Measurements from ENCODE around the gene BCL2L11. TPM values are rescaled to one million over a fixed set of nuclear protein-coding genes. Genes with fewer than 3 reads are reported as not detected.

The BCL2L11 gene
- total RNA-seq, 1 donor from 2014 or later = 11.4 TPM

DNA sequence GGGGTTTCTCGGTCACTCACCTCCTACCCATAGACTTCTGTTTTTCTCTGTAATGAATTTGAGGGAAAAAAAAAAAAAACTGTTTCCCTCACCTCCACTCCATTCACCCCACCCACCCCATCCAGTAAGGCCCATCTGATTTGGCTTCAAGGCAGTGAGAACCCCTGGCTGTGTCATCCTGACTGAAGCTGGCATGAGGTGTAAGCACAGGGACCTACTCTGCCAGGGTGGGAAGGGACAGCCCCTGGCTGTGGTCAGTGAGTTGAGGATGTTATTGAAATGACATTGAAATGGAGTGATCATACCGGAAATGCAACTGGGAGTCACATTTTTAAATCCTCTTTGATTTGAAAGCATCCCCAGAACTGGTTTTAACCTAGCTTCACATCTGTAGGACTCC, 19.1 kb upstream of the BCL2L11 start:
- Mint-ChIP-seq H3K27ac (ENCODE audit: unreplicated experiment) (no peak overlapping the region), H3K9me3 (ENCODE audit: low read depth) (no peaks in the 10 kb centered on the region), H3K4me3 (ENCODE audit: unreplicated experiment) (no peak overlapping the region), H3K4me1 (ENCODE audit: low read depth) (no peaks in the 10 kb centered on the region), H3K27me3 (ENCODE audit: low read depth) (peaks cover 2% of the 10 kb centered on the region), H3K36me3 (ENCODE audit: low read depth) (no peaks in the 10 kb centered on the region)
- TF ChIP-seq, protein P1, sequence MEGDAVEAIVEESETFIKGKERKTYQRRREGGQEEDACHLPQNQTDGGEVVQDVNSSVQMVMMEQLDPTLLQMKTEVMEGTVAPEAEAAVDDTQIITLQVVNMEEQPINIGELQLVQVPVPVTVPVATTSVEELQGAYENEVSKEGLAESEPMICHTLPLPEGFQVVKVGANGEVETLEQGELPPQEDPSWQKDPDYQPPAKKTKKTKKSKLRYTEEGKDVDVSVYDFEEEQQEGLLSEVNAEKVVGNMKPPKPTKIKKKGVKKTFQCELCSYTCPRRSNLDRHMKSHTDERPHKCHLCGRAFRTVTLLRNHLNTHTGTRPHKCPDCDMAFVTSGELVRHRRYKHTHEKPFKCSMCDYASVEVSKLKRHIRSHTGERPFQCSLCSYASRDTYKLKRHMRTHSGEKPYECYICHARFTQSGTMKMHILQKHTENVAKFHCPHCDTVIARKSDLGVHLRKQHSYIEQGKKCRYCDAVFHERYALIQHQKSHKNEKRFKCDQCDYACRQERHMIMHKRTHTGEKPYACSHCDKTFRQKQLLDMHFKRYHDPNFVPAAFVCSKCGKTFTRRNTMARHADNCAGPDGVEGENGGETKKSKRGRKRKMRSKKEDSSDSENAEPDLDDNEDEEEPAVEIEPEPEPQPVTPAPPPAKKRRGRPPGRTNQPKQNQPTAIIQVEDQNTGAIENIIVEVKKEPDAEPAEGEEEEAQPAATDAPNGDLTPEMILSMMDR (IDR thresholded peaks at IDR 0.05) = no peak
- no peak for DNase-seq (ENCODE audit: low spot score)

DNA sequence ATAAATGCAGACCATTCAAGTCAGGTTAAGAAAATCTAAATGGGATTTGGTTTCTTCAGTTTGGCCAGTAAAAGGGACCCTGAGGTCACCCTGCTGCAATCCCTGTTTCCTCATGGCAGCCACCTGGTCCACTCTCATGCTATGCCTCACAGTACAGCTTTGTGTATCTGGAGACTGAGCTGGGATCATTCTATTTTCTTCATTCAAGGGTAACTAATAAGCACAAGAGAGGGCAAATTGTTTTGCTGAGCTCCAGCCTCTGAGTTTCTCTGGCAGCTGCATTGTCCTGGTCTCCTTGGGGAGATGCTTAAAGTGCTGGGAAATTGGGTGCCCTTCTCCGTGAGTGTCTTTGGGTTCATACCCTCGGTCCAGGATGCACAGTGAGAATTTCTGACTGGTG, 18.5 kb upstream of the BCL2L11 start:
- no peaks in the 10 kb centered on the region for H3K9me3 Mint-ChIP-seq (ENCODE audit: low read depth)
- TF ChIP-seq, protein P1 (IDR thresholded peaks at IDR 0.05) = no peak
- no peaks in the 10 kb centered on the region for H3K36me3 Mint-ChIP-seq (ENCODE audit: low read depth)
- H3K27ac Mint-ChIP-seq (ENCODE audit: unreplicated experiment) = no peak overlapping the region
- no peak overlapping the region for H3K4me3 Mint-ChIP-seq (ENCODE audit: unreplicated experiment)
- no peaks in the 10 kb centered on the region for H3K4me1 Mint-ChIP-seq (ENCODE audit: low read depth)
- peaks cover 2% of the 10 kb centered on the region for H3K27me3 Mint-ChIP-seq (ENCODE audit: low read depth)
- DNase-seq (ENCODE audit: low spot score) = no peak

DNA sequence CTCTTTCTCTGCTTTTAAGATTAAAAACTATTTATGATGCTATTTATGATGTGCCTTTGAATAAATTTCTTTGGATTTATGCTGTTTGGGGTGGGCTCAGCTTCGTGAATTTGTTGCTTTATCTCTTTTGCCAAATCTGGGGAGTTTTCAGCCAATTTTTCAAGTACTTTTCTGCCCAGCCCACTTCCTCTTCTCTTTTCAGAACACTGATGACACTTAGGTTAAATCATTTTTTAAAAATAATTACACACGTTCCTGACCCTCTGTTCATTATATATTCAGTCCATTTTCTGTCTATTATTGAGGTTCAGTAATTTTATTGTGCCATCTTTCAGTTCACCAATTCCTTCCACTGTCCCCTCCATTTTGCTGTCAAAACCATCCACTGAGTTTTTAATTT, 14.8 kb upstream of the BCL2L11 start:
- Mint-ChIP-seq H3K36me3 (ENCODE audit: low read depth) (no peaks in the 10 kb centered on the region), H3K27ac (ENCODE audit: unreplicated experiment) (no peak overlapping the region), H3K4me3 (ENCODE audit: unreplicated experiment) (no peak overlapping the region), H3K9me3 (ENCODE audit: low read depth) (no peaks in the 10 kb centered on the region), H3K27me3 (ENCODE audit: low read depth) (peaks cover 2% of the 10 kb centered on the region), H3K4me1 (ENCODE audit: low read depth) (no peaks in the 10 kb centered on the region)
- DNase-seq (ENCODE audit: low spot score) = no peak
- TF ChIP-seq, protein P1 (IDR thresholded peaks at IDR 0.05) = no peak

DNA sequence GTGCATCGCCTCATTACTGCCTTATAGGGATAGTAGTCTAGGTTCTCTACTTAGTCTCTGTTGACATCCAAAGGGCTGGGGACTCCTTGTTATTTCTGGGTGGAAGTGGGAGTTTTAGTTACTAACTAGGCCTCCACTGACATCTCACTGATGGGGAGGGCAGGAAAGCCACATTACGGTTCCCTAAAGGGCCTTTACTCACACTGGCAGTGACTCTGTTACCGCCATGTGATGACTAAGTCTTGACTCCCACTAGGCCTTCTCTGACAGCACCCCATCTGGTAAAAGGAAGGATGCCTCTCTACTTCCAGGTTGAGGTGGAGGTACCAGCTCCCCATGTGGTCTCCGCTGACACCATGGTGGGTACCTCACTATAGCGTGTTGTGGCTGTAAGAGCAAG, 14.0 kb upstream of the BCL2L11 start:
- no peak for DNase-seq (ENCODE audit: low spot score)
- H3K27ac Mint-ChIP-seq (ENCODE audit: unreplicated experiment) = no peak overlapping the region
- H3K4me3 Mint-ChIP-seq (ENCODE audit: unreplicated experiment) = no peak overlapping the region
- H3K9me3 Mint-ChIP-seq (ENCODE audit: low read depth) = no peaks in the 10 kb centered on the region
- H3K4me1 Mint-ChIP-seq (ENCODE audit: low read depth) = no peaks in the 10 kb centered on the region
- no peaks in the 10 kb centered on the region for H3K36me3 Mint-ChIP-seq (ENCODE audit: low read depth)
- TF ChIP-seq, protein P1 (IDR thresholded peaks at IDR 0.05) = no peak
- peaks cover 2% of the 10 kb centered on the region for H3K27me3 Mint-ChIP-seq (ENCODE audit: low read depth)

DNA sequence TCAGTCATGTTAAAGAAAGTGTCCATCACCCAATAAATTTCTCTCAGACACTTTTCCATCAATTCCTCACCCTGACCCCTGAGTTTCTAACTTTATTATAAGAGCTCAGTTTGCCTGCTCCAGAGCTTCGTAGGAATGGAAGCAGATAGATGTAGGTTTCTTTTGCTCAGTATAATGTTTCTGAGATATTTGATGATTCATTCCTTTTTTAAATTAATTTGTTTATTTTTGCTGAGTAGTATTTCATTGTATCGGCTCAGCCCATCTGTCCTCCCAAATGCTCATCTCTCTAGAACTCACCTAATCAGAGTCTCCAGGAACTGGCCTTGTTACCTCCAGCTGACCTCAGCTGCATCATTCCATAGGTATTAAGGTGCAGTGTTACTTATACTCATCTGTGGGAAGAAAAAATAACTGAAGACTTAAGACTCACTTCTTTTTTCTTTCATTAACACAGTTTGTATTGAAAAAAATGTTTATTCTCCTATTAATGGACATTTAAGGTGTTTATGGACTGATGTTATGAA, 11.9 kb upstream of the BCL2L11 start:
- Mint-ChIP-seq H3K4me1 (ENCODE audit: low read depth) (no peaks in the 10 kb centered on the region), H3K36me3 (ENCODE audit: low read depth) (no peaks in the 10 kb centered on the region), H3K27ac (ENCODE audit: unreplicated experiment) (no peak overlapping the region), H3K27me3 (ENCODE audit: low read depth) (peaks cover 5% of the 10 kb centered on the region), H3K4me3 (ENCODE audit: unreplicated experiment) (no peak overlapping the region), H3K9me3 (ENCODE audit: low read depth) (no peaks in the 10 kb centered on the region)
- TF ChIP-seq, protein P1 (IDR thresholded peaks at IDR 0.05) = no peak
- no peak for DNase-seq (ENCODE audit: low spot score)

All from chondrocyte (in vitro differentiated cells).